Measurements from ENCODE around the gene RPAIN.
"Not testable (repeated sequence)": the region's sequence is repeated elsewhere in the genome, so short reads cannot be mapped to it uniquely, and the experiment has no call there.

RPAIN gene

GRCh38 chr17:5430413-5430999, 10.5 kb downstream of the RPAIN start:
- DNase-seq = no peak

GRCh38 chr17:5431234-5431633, 11.3 kb downstream of the RPAIN start:
- DNase-seq = not testable (repeated sequence)

GRCh38 chr17:5431949-5432556, 12.1 kb downstream of the RPAIN start:
- no peak for DNase-seq

- DNase-seq = no peak
Observed at GRCh38 chr17:5434984-5435383, 15.0 kb downstream of the RPAIN start.

- not testable (repeated sequence) for DNase-seq
Observed at GRCh38 chr17:5435781-5436315, 15.9 kb downstream of the RPAIN start.

- DNase-seq = no peak
Observed at GRCh38 chr17:5437721-5438317, 17.8 kb downstream of the RPAIN start.

- peak; percentile 93 for DNase-seq
Observed at GRCh38 chr17:5438716-5439445, 18.9 kb downstream of the RPAIN start, which contains the start of gene C1QBP. Gene C1QBP (minus strand): TSS chr17:5439155. CDS start chr17:5439073, 82 bp downstream.

GRCh38 chr17:5439446-5439764, 19.4 kb downstream of the RPAIN start:
- DNase-seq = no peak

- DNase-seq = no peak
Observed at GRCh38 chr17:5443728-5444127, 23.7 kb downstream of the RPAIN start.

GRCh38 chr17:5444209-5444608, 24.2 kb downstream of the RPAIN start:
- no peak for DNase-seq

GRCh38 chr17:5446786-5447185, 26.8 kb downstream of the RPAIN start:
- no peak for DNase-seq

GRCh38 chr17:5464717-5465507, 44.9 kb downstream of the RPAIN start:
- DNase-seq = no peak

GRCh38 chr17:5466295-5466694, 46.3 kb downstream of the RPAIN start:
- no peak for DNase-seq

- DNase-seq = no peak
Observed at GRCh38 chr17:5467416-5467815, 47.4 kb downstream of the RPAIN start.

- DNase-seq = peak; percentile 24
Observed at GRCh38 chr17:5468075-5468473, 48.1 kb downstream of the RPAIN start.

- no peak for DNase-seq
Observed at GRCh38 chr17:5472511-5472910, 52.5 kb downstream of the RPAIN start.

GRCh38 chr17:5473906-5474305, 53.9 kb downstream of the RPAIN start:
- DNase-seq = no peak

- DNase-seq = no peak
Observed at GRCh38 chr17:5478992-5479391, 59.0 kb downstream of the RPAIN start.

GRCh38 chr17:5480962-5481361, 61.0 kb downstream of the RPAIN start:
- DNase-seq = no peak

- no peak for DNase-seq
Observed at GRCh38 chr17:5481451-5481850, 61.5 kb downstream of the RPAIN start.
